ENCODE results near the gene COPA. TPM values are rescaled to one million over a fixed set of nuclear protein-coding genes. Genes with fewer than 3 reads are reported as not detected.

The COPA gene
- total RNA-seq, 1 donor: 220 TPM

DNA sequence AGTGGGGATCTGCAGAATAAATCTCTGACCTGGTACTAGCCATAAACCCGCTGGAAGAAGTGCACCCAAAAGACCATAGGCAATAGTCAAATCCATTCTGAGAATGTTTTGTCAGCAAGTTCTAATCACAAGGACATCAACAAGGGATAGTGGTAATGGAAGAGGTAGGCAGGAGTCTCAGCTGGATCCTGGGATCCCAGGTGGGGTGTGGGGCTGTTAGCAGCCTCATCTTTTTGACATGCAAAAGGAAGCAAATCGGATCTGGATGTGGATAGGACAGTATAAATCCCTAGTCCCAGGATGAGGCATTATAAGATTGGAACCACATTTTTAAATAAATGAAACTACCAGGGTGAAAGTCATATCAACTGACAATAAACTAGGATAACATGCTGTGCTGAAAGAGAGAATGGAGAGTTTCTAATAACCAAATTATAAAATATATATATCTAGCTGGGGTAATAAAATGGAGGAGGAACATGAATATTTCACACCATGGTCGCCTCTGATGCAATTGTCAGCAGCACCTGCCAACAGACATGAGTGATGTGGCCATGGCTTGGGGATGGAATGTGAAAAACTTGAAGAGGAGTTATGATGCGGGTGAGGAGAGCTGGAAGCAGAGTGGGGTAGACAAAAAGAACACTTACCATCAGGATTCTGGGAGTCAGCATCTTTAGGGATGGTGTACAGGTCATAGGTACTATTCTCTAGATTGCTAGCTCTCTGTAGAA lies 34.4 kb downstream of the COPA start:
- DNase-seq (ENCODE audit: low read depth): peak; percentile 18
- TF ChIP-seq, protein P1, sequence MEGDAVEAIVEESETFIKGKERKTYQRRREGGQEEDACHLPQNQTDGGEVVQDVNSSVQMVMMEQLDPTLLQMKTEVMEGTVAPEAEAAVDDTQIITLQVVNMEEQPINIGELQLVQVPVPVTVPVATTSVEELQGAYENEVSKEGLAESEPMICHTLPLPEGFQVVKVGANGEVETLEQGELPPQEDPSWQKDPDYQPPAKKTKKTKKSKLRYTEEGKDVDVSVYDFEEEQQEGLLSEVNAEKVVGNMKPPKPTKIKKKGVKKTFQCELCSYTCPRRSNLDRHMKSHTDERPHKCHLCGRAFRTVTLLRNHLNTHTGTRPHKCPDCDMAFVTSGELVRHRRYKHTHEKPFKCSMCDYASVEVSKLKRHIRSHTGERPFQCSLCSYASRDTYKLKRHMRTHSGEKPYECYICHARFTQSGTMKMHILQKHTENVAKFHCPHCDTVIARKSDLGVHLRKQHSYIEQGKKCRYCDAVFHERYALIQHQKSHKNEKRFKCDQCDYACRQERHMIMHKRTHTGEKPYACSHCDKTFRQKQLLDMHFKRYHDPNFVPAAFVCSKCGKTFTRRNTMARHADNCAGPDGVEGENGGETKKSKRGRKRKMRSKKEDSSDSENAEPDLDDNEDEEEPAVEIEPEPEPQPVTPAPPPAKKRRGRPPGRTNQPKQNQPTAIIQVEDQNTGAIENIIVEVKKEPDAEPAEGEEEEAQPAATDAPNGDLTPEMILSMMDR (IDR thresholded peaks at IDR 0.05; ENCODE audit: insufficient read depth, low read length): no peak
- no peak overlapping the region for H3K4me3 ChIP-seq (ENCODE audit: low read depth, low read length)

DNA sequence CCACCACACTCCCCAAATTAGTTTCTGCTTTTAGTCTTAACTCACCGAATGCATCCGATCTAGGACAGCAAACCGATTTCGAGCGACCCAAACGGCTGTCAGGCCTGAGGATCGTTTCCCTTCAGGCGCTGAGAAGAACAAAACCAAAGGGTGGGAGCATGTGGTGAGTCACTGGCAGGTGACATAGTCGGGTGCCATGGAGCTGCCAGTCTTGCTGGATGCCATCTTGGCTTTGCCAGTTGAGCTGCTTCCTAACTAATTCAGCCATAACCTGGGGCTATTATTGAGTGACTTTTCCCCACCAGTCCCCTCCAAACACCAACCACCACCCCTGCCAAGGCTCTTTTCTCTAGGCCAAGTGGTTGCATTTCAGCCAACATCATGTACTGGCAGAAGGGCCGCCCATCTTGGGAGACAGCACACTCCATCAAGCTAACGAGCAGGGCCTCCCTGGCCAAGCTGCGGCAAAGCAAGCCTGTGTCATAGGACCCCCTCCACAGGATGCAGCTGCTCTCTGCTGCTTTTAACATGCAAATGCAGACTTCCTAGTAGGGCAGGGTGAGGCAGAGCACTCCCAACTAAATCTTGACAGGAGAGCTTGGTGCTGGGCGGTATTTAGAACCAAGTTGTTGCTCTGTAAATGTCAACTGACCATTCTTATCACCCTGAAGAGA lies 35.8 kb downstream of the COPA start:
- no peak for DNase-seq (ENCODE audit: low read depth)
- H3K4me3 ChIP-seq (ENCODE audit: low read depth, low read length): no peak overlapping the region
- TF ChIP-seq, protein P1 (IDR thresholded peaks at IDR 0.05; ENCODE audit: insufficient read depth, low read length): no peak

DNA sequence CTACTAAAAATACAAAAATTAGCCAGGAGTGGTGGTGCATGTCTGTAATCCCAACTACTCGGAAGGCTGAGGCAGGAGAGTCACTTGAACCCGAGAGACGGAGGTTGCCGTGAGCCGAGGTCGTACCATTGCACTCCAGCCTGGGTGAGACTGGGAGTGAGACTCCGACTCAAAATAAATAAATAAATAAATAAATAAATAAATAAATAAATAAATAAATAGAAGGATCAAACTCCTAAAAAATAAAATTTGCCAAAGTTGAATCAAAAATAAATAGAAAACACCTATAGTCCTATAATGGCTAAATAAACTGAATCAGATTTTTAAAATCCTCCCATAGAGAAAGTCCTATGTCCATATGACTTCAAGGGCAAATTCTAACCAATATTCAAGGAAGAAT lies 42.9 kb downstream of the COPA start:
- TF ChIP-seq, protein P1 (IDR thresholded peaks at IDR 0.05; ENCODE audit: insufficient read depth, low read length): no peak
- H3K4me3 ChIP-seq (ENCODE audit: low read depth, low read length): no peak overlapping the region
- DNase-seq (ENCODE audit: low read depth): no peak

DNA sequence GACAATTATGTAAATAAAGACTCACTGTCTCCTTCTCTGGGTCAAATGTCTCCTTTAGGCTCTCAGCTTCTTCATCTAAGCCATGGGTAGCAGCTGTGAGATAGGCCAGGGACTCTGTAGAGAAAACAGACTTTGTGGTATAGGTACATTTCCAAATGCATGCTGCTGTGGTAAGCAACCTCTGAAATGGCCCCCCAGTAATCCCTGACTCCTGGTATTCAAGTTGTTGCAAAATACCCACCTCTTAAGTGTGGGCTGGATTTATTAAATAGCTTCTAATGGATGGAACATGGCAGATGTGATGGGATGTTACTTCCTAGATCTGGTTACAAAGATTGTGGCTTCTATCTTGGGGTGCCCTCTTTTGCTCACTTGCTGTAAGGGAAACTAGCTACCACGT lies 47.0 kb downstream of the COPA start:
- no peak for DNase-seq (ENCODE audit: low read depth)
- TF ChIP-seq, protein P1 (IDR thresholded peaks at IDR 0.05; ENCODE audit: insufficient read depth, low read length): no peak
- H3K4me3 ChIP-seq (ENCODE audit: low read depth, low read length): no peak overlapping the region

DNA sequence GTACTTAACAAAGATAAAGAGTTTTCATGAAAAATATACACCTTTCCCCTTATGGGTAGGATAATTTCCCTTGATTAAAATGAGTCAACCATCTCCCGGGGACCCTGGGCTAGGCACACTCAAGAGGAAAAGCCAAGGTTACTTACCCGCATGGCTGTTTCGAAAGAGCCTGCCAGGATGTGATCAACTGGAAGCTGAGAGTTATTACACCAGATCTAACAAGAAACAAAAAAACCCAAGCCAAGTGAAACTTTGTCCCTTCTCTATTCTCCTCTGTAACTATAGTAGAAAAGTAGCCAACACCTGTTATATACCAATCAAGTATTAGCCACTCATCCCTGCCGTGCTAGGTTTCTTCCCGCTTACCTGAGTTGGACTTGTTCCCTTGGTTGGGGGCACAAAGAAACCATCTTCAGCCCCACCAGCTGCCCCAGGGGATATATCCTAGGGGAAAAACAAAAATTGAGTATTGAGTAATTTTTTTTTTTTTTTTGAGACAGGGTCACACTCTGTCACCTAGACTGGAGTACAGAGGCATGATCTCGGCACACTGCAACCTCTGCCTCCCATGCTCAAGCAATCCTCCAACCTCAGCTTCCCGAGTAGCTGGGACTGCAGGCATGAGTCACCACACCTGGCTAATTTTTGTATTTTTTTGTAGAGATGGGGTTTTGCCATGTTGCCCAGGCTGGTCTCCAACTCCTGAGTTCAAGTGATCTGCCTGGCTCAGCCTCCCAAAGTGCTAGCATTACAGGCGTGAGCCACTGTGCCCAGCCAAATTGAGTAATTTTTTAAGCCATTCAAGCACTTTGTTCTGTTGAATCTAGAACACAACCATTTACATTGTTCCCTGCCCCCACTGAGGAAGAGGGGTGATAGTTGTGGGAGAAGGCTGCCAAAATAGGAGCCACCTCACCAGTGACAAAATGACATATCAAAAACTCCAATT lies 49.8 kb downstream of the COPA start:
- TF ChIP-seq, protein P1 (IDR thresholded peaks at IDR 0.05; ENCODE audit: insufficient read depth, low read length): no peak
- no peak overlapping the region for H3K4me3 ChIP-seq (ENCODE audit: low read depth, low read length)
- DNase-seq (ENCODE audit: low read depth): no peak
